GM12864 (cell line): ENCODE results near the gene CLRN1.

Source experiments
- DNase-seq: peaks from one replicate; pipeline ENCODE4 v3.0.0-alpha.2; 2011; ENCODE audit warnings: low read depth
- H3K4me3 ChIP-seq: 2 replicates; pipeline ENCODE4 v1.5.1; 2011; ENCODE audit warnings: mild to moderate bottlenecking, low read depth, low read length, control low read depth
- CTCF ChIP-seq: IDR thresholded peaks from 2 replicates; pipeline ENCODE4 v1.5.1; 2011; ENCODE audit warnings: low read depth, mild to moderate bottlenecking, moderate library complexity, low read length, control low read depth, inconsistent platforms; ENCODE audit errors: missing control alignments

Gene CLRN1

GRCh38 chr3:150960708-150961684, 11.5 kb downstream of the CLRN1 start:
- no peak overlapping the region for H3K4me3 ChIP-seq
- DNase-seq, result no peak
- no peak for TF ChIP-seq CTCF

DNA sequence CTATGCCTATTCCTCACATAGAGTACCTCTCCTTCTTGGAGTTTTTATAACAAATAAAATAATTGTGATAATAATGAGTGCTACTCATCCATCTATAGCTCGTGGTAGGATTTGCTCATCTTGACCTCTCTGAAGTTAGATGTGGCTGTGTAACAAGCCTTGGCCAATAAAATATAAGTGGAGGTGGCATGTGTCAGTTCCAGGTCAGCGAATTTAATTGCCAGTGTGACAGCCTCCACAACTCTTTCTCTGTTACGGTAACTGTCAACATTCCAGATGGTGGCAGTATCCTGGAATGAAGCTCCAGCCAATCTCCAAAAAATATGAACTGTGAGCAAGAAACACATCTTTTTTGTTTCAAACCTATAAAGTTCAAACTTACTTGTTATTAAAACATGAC, 13.8 kb downstream of the CLRN1 start:
- no peak for TF ChIP-seq CTCF
- H3K4me3 ChIP-seq, result no peak overlapping the region
- DNase-seq, result no peak

DNA sequence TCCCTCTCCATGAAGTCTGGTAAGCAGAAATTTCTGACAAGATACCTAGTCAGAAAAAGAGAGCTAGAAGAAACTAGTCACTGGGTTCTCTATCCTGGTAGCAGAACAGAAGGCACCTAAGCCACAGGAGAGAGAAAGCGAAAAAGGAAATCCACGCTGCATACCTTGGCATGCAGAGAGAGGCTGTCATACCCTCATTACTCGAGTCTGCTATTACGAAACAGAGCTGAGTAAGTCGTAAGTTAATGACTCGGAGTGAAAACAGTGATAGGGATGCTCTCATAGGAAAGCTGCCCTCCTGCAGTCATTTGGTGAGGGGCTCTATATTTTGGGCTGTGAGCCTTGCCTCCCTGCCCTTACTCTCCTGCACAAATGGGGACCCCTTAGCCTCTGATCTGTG, 16.2 kb downstream of the CLRN1 start:
- H3K4me3 ChIP-seq, result no peak overlapping the region
- TF ChIP-seq CTCF, result no peak
- DNase-seq, result no peak

DNA sequence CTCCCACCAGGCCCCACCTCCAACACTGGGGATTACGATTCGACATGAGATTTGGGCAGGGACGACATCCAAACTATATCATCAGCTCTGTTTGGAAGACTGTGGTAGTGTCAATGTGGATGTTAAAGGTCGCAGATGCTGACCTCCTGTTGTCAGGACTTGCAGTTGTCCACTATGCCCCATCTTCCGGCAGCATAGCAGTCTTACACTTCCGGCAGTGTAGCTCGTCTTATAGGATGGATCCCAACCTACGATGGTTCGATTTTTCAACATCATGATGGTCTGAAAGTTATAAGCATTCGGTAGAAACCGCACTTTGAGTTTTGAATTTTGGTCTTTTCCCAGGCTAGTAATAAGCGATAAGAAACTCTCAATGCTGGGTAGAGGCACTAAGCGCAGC, 20.6 kb downstream of the CLRN1 start:
- no peak for TF ChIP-seq CTCF
- no peak overlapping the region for H3K4me3 ChIP-seq
- no peak for DNase-seq

GRCh38 chr3:150945226-150946032, 27.1 kb downstream of the CLRN1 start:
- DNase-seq, result no peak
- no peak overlapping the region for H3K4me3 ChIP-seq
- no peak for TF ChIP-seq CTCF

DNA sequence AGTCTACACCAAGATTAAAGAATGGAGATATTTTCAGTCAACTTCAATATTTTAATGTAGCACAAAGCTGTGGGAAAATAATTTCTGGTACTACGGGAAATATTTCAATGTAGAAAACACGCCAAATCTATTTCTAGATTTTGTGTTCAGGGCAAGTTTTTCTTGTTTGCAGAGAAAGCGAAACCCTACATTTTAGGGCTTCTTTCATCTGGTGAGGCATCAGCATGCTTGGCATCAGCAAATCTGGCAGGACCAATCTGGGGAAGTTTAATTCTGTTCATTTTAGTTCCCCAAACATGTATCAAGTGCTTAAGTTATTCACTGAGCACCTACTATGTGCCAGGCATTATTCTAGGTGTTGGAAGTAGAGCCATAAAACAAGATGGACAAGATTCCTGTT, 30.3 kb downstream of the CLRN1 start:
- no peak overlapping the region for H3K4me3 ChIP-seq
- TF ChIP-seq CTCF, result no peak
- no peak for DNase-seq
